GM23248 (cell line): ENCODE measurements around the gene LGALS12. TPM values are rescaled to one million over a fixed set of nuclear protein-coding genes. Genes with fewer than 3 reads are reported as not detected.

ENCODE experiments used
- DNase-seq: peaks from one replicate; pipeline ENCODE4 v3.0.0-alpha.2; 2015
- H2AFZ ChIP-seq: fragments of 200-600 bp; sonication (generic); 2 replicates; pipeline ENCODE4 v1.6.1; 2016; ENCODE audit warnings: antibody characterized with exemption
- H3F3A ChIP-seq: fragments of 200-600 bp; sonication (generic); 2 replicates; pipeline ENCODE4 v1.6.1; 2016; ENCODE audit warnings: mild to moderate bottlenecking, antibody characterized with exemption, mixed run types; ENCODE audit not compliant: insufficient read depth
- H3K27ac ChIP-seq: fragments of 200-600 bp; sonication (generic); 2 replicates; pipeline ENCODE4 v1.5.1; 2016; ENCODE audit warnings: mild to moderate bottlenecking
- H3K27me3 ChIP-seq: fragments of 200-600 bp; sonication (generic); replicated peaks from 2 replicates; pipeline ENCODE4 v1.6.1; 2016; ENCODE audit warnings: mild to moderate bottlenecking; ENCODE audit not compliant: insufficient read depth
- H3K36me3 ChIP-seq: fragments of 200-600 bp; sonication (generic); 2 replicates; pipeline ENCODE4 v1.6.1; 2016; ENCODE audit warnings: low read depth, mild to moderate bottlenecking
- H3K4me1 ChIP-seq: fragments of 200-600 bp; sonication (generic); 2 replicates; pipeline ENCODE4 v1.6.1; 2016; ENCODE audit warnings: mild to moderate bottlenecking; ENCODE audit not compliant: insufficient read depth
- H3K4me2 ChIP-seq: fragments of 200-600 bp; sonication (generic); one replicate; pipeline ENCODE4 v1.6.1; 2016; ENCODE audit warnings: mild to moderate bottlenecking; ENCODE audit not compliant: unreplicated experiment
- H3K4me3 ChIP-seq: fragments of 200-600 bp; sonication (generic); 2 replicates; pipeline ENCODE4 v1.5.1; 2016; ENCODE audit warnings: mild to moderate bottlenecking
- H3K79me2 ChIP-seq: fragments of 200-600 bp; sonication (generic); 2 replicates; pipeline ENCODE4 v1.6.1; 2016; ENCODE audit warnings: mild to moderate bottlenecking; ENCODE audit not compliant: insufficient read depth
- H3K9ac ChIP-seq: fragments of 200-600 bp; sonication (generic); 2 replicates; pipeline ENCODE4 v1.6.1; 2016; ENCODE audit warnings: mild to moderate bottlenecking
- H3K9me2 ChIP-seq: fragments of 200-600 bp; sonication (generic); 2 replicates; pipeline ENCODE4 v1.6.1; 2016; ENCODE audit warnings: mixed run types, mild to moderate bottlenecking, moderate library complexity; ENCODE audit not compliant: insufficient read depth
- H3K9me3 ChIP-seq: fragments of 200-600 bp; sonication (generic); one replicate; pipeline ENCODE4 v1.6.1; 2017; ENCODE audit warnings: low read depth
- H4K20me1 ChIP-seq: fragments of 200-600 bp; sonication (generic); 2 replicates; pipeline ENCODE4 v1.6.0; 2016; ENCODE audit not compliant: insufficient read depth
- EZH2 ChIP-seq: fragments of 200-600 bp; sonication (generic); IDR thresholded peaks from 2 replicates; pipeline ENCODE4 v1.6.1; 2018; ENCODE audit warnings: antibody characterized with exemption, mild to moderate bottlenecking; ENCODE audit not compliant: insufficient read depth, poor library complexity, severe bottlenecking
- EZH2phosphoT487 ChIP-seq: fragments of 200-600 bp; sonication (generic); IDR thresholded peaks from 2 replicates; pipeline ENCODE4 v1.6.1; 2018; ENCODE audit warnings: antibody characterized with exemption, moderate library complexity, mild to moderate bottlenecking, low read depth; ENCODE audit not compliant: insufficient read depth
- WGBS, 2 experiments: methylation state at CpG; one replicate each; pipeline ENCODE4 v1.1.6; 2015 to 2017; ENCODE audit warnings: low lambda C conversion rate in 2 of 2, low coverage in 1 of 2; ENCODE audit errors: missing lambda C conversion rate in 2 of 2; 5-methylcytosine and 5-hydroxymethylcytosine counted together
- in situ Hi-C: fragments of 300-500 bp; cut with MboI; formaldehyde crosslinking; loops from 2 replicates; pipeline ENCODE4 v1.15.0; 2020
- polyA plus RNA-seq: library from polyadenylated mRNA; unstranded; fragments of >200 nt; fragmentation: Nextera tagmentation; extraction: Ambion mirVana; gene quantifications from 2 replicates; pipeline ENCODE4 v1.2.1, GENCODE V29; 2016
- total RNA-seq: library from RNA; depleted of rRNA; stranded (reverse); fragments of >200 nt; shearing (Covaris generic); gene quantifications from 2 replicates; pipeline ENCODE4 v1.2.3, GENCODE V29; 2014; rRNA removed

LGALS12 gene
- total and polyA plus RNA-seq, 2 experiments from 2014 or later = not detected

DNA sequence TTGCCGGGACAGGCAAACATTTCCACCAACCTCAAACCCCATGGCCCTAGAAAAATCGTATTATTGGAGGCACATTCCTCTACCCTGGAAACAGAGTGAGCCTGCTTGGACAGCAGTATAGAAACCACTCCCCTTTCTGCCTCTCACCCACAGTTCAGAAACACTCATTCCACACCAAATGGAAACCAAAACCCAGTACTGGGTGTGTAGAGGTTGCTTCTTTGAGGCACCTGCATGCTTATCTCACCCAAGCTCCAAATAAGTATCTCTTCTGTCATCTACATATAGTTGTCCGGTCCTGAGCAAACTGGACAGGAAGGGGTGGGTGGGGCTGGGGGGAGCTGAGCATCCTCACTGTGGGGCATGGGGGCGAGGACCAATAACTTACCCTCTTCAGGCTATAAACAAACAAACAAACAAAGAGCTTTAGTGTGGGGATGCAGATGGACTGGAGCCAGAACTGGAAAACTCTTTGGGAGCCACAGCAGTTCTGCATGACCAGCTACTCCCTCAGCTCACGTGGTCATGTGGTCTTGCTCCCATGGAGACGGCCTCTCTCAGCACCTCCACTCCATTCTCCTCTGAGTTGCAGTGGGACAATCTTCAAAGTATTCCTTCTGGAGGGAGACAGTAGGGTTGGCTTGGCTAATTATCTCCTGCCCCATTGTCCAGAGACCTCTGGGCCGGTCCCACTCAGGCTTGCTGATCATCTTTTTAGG, 58.3 kb downstream of the LGALS12 start:
- WGBS, 2 experiments = 70 to 71% methylated on average over 6 to 7 of the region's 7 CpGs

DNA sequence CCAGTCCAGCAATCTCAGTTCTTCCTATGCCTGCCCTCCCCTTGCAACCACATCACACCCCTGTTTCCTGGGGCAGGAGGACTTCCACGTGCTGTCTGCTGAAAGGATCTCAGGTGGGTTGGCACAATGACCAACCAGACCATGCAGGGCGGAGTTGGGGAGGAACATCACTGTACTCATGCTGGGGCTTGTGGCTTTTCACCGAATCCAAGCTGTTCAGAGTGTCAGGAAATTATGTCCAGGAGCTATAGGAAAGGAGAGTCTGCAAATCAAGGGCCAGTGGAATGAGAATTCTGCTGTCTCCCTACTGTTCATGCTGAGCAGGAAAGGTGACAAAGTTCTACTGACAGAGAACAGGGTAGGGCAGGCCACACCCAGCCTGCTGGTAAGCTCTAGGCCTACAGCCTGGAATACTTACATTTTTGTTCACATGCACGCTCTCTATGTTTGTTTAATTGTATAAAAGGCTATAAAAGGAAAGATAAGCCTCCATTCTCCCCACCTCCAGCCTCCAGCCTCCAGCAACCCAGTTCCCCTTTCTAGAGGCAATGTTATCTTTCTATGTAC, 59.0 kb downstream of the LGALS12 start:
- Histone ChIP-seq H2AFZ (no peak overlapping the region), H3F3A (peaks cover 13% of the 10 kb centered on the region; the same call in 1 of the 2 replicates), H3K27ac (no peak overlapping the region), H3K9ac (no peak overlapping the region), H3K79me2 (no peaks in the 10 kb centered on the region), H3K9me3 (no peaks in the 10 kb centered on the region), H3K9me2 (no peaks in the 10 kb centered on the region), H3K27me3 (0 out of 2 replicates have a peak, but pooled peaks cover 5% of the 10 kb centered on the region), H3K36me3 (no peaks in the 10 kb centered on the region), H4K20me1 (no peaks in the 10 kb centered on the region), H3K4me1 (peaks cover 16% of the 10 kb centered on the region), H3K4me3 (no peak overlapping the region), H3K4me2 (no peak overlapping the region)
- no peak for TF ChIP-seq EZH2
- no peak for TF ChIP-seq EZH2phosphoT487
- in situ Hi-C loops = no loop called here
- WGBS, 2 experiments = 84 to 85% methylated on average over 4 of the region's 4 CpGs
- DNase-seq = no peak

More for the DNA sequence above, 58.3 kb downstream of the LGALS12 start:
- Histone ChIP-seq H2AFZ (no peak overlapping the region), H3K4me2 (no peak overlapping the region), H3K36me3 (no peaks in the 10 kb centered on the region), H3K4me3 (no peak overlapping the region), H3K9ac (no peak overlapping the region), H3K9me3 (no peaks in the 10 kb centered on the region), H3K27me3 (0 out of 2 replicates have a peak, but pooled peaks cover 5% of the 10 kb centered on the region), H3K9me2 (no peaks in the 10 kb centered on the region), H3K27ac (no peak overlapping the region), H3F3A (peaks cover 13% of the 10 kb centered on the region; the same call in 1 of the 2 replicates), H3K4me1 (peaks cover 16% of the 10 kb centered on the region), H4K20me1 (no peaks in the 10 kb centered on the region), H3K79me2 (no peaks in the 10 kb centered on the region)
- TF ChIP-seq EZH2 (no peak), EZH2phosphoT487 (no peak)
- in situ Hi-C loops = no loop called here
- no peak for DNase-seq

Other genes with a start within 250 kb of the LGALS12 start
- not detected in 2 replicates for gene SLC22A9, start 136.3 kb upstream of the LGALS12 start, total RNA-seq
- gene SLC22A9, start 136.3 kb upstream of the LGALS12 start, polyA plus RNA-seq = not detected in 2 replicates
- not detected in 2 replicates for gene PLAAT5, start 14.9 kb upstream of the LGALS12 start, total RNA-seq
- gene PLAAT5, start 14.9 kb upstream of the LGALS12 start, polyA plus RNA-seq = not detected in 2 replicates
- 0.65 and 3.2 TPM in 2 replicates for gene PLAAT4, start 30.7 kb downstream of the LGALS12 start, total RNA-seq
- gene PLAAT4, start 30.7 kb downstream of the LGALS12 start, polyA plus RNA-seq = 0.84 and 1.2 TPM in 2 replicates
- gene PLAAT2, start 57.3 kb downstream of the LGALS12 start, total RNA-seq = not detected in 2 replicates
- not detected in 2 replicates for gene PLAAT2, start 57.3 kb downstream of the LGALS12 start, polyA plus RNA-seq
- 1.8 and 4.3 TPM in 2 replicates for gene PLAAT3, start 108.3 kb downstream of the LGALS12 start, total RNA-seq
- gene PLAAT3, start 108.3 kb downstream of the LGALS12 start, polyA plus RNA-seq = 4.2 and 4.9 TPM in 2 replicates
- 199 and 210 TPM in 2 replicates for gene ATL3, start 165.3 kb downstream of the LGALS12 start, total RNA-seq
- gene ATL3, start 165.3 kb downstream of the LGALS12 start, polyA plus RNA-seq = 79.5 and 79.9 TPM in 2 replicates
- gene RTN3, start 175.4 kb downstream of the LGALS12 start, total RNA-seq = 66.9 and 113 TPM in 2 replicates
- 123 and 127 TPM in 2 replicates for gene RTN3, start 175.4 kb downstream of the LGALS12 start, polyA plus RNA-seq